ENCODE results near the gene OAF.

Gene OAF

DNA sequence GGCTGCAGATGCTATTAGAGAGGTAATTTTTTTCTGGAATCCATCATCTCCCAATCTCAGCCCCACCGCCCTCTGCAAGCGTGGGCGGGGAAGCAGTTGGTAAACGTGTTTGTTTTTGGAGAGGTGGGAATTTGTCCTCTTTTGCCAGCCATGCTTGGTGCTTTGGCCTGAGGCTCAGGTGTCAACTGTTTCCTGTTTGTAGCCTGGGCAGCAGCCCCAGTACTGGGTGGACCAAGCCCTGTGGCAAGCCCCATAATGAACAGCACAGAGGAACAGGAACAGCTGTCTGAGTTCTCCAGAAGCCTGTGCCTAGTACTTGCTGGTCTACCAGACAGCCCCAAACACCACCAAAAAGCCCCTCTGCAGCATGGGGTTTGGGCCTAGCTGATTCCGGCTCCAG, 68.7 kb downstream of the OAF start:
- H3K4me3 ChIP-seq (ENCODE audit: control insufficient read depth, low read depth, low read length), result no peak overlapping the region
- TF ChIP-seq, protein P1, sequence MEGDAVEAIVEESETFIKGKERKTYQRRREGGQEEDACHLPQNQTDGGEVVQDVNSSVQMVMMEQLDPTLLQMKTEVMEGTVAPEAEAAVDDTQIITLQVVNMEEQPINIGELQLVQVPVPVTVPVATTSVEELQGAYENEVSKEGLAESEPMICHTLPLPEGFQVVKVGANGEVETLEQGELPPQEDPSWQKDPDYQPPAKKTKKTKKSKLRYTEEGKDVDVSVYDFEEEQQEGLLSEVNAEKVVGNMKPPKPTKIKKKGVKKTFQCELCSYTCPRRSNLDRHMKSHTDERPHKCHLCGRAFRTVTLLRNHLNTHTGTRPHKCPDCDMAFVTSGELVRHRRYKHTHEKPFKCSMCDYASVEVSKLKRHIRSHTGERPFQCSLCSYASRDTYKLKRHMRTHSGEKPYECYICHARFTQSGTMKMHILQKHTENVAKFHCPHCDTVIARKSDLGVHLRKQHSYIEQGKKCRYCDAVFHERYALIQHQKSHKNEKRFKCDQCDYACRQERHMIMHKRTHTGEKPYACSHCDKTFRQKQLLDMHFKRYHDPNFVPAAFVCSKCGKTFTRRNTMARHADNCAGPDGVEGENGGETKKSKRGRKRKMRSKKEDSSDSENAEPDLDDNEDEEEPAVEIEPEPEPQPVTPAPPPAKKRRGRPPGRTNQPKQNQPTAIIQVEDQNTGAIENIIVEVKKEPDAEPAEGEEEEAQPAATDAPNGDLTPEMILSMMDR (IDR thresholded peaks at IDR 0.05; ENCODE audit: control insufficient read depth, insufficient read depth, low read depth, low read length, missing control alignments), result no peak
- DNase-seq (ENCODE audit: low read depth), result no peak

All from AG09309 (cell line).